HG03432 (cell line): Measurements from ENCODE around the gene LILRA6.

ENCODE experiments used
- ATAC-seq: cut with Tn5 transposase; IDR thresholded peaks from one replicate; pipeline ENCODE4 v1.9.1; 2021; ENCODE audit warnings: mild to moderate bottlenecking, moderate library complexity; ENCODE audit not compliant: unreplicated experiment

Gene LILRA6

DNA sequence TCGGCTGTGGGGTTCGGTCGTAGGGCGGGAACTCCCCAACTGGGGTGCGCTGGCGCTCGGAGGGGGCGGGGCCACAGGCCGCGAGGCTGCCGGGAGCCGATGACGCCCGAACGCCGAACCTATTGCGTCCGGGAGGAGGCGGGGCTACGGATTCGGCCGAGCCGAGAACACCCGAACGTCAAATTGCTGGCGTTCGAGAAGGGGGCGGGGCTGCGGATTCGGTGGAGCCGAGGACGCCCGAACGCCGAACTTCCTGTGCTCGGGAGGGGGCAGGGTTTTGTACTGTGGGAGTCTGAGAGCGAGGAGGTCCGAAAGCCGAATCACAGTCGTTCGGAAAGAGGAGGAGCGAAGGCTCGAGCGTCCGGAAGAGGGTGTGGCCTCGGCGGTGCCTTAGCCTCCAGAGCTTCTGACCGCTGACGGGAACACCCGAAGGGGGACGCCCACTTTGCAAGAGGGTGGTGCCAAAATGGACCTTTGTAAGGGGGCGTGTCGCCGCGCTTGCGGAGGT, 52.0 kb downstream of the LILRA6 start:
- peak; percentile 49 for ATAC-seq

DNA sequence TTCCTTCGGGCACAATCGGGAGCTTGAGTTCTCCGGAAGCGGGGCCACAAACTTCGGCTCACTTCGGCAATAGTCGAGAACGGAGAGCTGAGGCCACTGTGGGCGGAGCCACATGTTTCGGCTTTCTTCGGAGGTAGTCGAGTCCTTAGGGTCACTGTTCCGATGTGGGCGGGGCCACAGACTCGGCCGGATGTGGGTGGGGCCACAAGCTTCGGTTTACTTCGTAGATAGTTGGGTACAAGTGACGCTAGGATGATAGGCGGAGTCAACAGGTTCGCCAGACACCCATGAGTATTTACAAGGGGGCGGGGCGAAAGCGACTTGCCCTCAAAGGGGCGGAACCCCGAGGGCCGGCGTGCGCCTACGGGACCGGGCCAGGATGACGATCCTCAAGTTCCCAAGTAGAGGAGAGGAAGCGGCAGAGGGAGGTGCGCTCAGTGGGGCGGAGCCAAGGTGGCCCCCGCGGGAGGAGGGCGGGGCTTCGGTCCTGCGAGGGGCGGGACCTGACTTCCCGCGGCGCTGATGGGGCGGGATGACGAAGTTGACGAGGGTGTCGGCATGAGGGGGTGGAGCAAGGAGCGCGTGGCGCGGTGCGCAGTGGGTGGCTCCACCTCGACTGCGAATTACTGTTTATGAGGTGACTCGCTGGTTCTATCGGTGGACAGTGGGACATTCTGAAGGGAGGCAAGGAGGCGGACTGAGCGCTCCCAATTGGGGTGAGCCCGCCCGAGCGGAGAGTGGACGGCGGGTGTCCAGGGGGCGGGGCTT, 52.7 kb downstream of the LILRA6 start:
- ATAC-seq, result peak; percentile 46

DNA sequence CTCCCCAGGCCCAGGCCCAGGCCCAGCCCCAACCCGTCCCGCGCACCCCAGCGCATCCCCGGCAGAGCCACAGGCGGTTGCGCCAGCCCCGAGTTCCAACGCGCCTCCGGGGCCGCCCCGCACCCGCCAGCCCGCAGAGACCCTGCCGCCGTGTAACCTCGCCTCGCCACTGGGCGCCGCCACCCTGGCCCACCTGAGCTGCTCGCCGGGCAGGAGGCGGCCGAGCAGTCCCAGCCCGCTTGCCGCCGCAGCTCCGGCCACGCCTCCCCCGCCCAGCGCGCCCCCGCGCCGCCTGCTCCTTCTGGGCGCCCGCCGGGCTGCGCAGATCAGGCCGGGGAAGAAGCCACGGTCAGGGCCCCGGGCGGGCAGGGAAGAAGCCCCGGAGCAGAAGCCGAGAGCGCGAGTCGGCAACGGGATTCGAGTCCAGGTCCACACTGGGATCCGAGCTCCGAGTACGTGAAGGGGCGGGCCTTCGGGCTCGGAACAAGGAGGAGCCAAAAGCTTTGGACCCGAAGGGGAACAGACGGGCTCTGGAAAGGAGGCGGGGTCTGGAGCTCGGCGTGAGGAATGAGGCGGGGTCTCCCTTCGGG, 53.4 kb downstream of the LILRA6 start, which contains the start of gene MBOAT7:
MBOAT7 (minus strand) TSS at position 436 of the 590 bp plus-strand sequence. CDS start 1,072 bp downstream, outside the sequence.
- peak; percentile 21 for ATAC-seq

GRCh38 chr19:54188215-54188871, 54.2 kb downstream of the LILRA6 start:
- ATAC-seq, result no peak

GRCh38 chr19:54186934-54187381, 55.6 kb downstream of the LILRA6 start:
- ATAC-seq, result no peak
